GM06990 (cell line): ENCODE data around the gene NFX1.
"Not testable (repeated sequence)": the region's sequence is repeated elsewhere in the genome, so short reads cannot be mapped to it uniquely, and the experiment has no call there.

Experiments
- DNase-seq: peaks from one replicate; pipeline ENCODE4 v3.0.0-alpha.2; 2011; ENCODE audit not compliant: insufficient read length; ENCODE audit errors: extremely low read depth
- H3K27me3 ChIP-seq: replicated peaks from 2 replicates; pipeline ENCODE4 v1.6.0; 2011; ENCODE audit warnings: low read length; ENCODE audit not compliant: control insufficient read depth, insufficient read depth
- H3K36me3 ChIP-seq: 2 replicates; pipeline ENCODE4 v1.5.1; 2011; ENCODE audit warnings: low read length; ENCODE audit not compliant: control insufficient read depth, insufficient read depth
- H3K4me3 ChIP-seq: replicated peaks from 2 replicates; pipeline ENCODE4 v1.5.1; 2011; ENCODE audit warnings: low read depth, mild to moderate bottlenecking, control low read depth, low read length
- TF ChIP-seq, protein P1 (sequence below): IDR thresholded peaks from 2 replicates; pipeline ENCODE4 v1.5.1; 2011; ENCODE audit warnings: low read length, control low read depth, mild to moderate bottlenecking, inconsistent platforms; ENCODE audit not compliant: insufficient read depth, poor library complexity, severe bottlenecking

The NFX1 gene

DNA sequence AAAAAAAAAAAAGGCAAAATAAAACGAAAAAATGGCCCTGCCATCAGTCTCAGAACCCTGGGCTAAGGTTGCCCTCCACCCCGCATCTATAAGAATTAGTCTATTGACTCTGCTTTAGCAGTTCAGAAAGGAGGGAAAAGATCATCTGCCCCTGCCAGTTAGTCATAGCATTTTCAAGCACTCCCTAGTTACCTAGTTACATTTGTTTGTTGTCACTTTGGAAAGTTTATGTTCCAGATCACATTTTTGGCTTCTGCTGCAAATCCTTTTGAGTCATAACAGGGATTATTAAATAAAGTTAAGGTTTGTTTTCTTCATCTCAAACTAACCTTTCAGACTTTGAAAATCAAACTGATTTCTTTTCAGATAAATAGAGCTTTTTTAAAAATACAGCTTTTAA lies 60.0 kb downstream of the NFX1 start:
- H3K27me3 ChIP-seq = no peaks in the 10 kb centered on the region
- DNase-seq = no peak
- H3K36me3 ChIP-seq = peaks cover 20% of the 10 kb centered on the region
- TF ChIP-seq, protein P1, sequence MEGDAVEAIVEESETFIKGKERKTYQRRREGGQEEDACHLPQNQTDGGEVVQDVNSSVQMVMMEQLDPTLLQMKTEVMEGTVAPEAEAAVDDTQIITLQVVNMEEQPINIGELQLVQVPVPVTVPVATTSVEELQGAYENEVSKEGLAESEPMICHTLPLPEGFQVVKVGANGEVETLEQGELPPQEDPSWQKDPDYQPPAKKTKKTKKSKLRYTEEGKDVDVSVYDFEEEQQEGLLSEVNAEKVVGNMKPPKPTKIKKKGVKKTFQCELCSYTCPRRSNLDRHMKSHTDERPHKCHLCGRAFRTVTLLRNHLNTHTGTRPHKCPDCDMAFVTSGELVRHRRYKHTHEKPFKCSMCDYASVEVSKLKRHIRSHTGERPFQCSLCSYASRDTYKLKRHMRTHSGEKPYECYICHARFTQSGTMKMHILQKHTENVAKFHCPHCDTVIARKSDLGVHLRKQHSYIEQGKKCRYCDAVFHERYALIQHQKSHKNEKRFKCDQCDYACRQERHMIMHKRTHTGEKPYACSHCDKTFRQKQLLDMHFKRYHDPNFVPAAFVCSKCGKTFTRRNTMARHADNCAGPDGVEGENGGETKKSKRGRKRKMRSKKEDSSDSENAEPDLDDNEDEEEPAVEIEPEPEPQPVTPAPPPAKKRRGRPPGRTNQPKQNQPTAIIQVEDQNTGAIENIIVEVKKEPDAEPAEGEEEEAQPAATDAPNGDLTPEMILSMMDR = no peak
- H3K4me3 ChIP-seq = no peak overlapping the region

DNA sequence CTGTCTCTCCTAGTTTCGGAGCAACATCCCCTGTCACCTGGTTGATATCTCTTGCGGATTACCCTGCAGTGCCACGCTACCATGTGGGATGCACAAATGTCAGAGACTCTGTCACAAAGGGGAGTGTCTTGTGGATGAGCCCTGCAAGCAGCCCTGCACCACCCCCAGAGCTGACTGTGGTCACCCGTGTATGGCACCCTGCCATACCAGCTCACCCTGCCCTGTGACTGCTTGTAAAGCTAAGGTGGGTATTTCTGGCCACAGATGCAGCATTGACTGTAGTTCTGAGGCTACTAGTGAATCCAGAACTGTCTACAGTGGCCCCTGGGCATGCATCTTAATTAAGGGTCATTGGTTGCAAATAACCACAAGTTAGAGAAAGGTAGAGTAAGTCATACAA lies 61.2 kb downstream of the NFX1 start:
- no peak overlapping the region for H3K4me3 ChIP-seq
- DNase-seq = no peak
- TF ChIP-seq, protein P1 = no peak
- H3K36me3 ChIP-seq = peaks cover 19% of the 10 kb centered on the region
- H3K27me3 ChIP-seq = no peaks in the 10 kb centered on the region

DNA sequence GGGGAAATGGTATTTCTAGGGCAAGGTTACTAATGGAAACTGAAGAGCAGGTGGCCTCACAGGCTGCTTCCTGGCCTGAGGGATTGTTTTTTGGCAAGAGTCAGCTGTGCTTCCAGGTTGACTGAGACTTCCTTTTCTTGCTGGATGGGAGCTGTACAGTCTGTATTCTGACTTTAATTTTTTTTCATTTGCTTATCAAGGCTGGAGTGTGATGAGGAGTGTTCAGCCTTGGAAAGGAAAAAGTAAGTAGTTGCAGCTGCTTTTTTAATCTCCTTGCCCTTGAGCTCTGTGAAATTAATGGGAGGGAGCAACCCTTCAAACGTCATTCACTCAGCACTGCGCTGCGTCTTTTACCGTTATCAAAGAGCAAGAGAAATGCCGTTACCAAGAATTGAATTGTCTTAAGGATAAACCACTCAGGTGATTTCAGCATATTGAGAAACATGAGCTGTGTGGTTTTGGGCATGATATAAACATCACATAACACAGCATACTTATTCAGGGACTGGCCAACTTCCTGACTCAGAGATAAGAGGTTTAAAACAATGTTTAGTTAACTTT lies 64.4 kb downstream of the NFX1 start:
- Histone ChIP-seq H3K27me3 (no peaks in the 10 kb centered on the region), H3K4me3 (no peak overlapping the region), H3K36me3 (peaks cover 12% of the 10 kb centered on the region)
- TF ChIP-seq, protein P1 = no peak
- no peak for DNase-seq

DNA sequence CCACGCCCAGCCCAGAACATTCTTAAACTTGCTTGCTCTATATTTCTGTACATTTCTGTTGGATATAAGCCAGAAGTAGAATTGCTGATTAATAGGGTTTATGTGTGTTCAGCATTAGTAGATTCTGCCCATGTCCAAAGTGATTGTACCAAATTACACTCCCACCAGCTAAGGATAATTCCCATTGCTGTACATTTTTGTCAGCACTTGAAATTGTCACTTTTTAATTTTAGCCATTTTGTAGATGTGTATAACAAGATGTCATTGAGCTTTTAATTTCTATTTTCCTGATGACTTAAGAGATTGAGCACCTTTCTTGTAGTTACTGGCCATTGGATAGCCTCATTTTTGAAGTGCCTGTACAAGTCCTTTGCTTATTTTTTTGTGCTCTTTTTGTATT lies 65.6 kb downstream of the NFX1 start:
- Histone ChIP-seq H3K4me3 (no peak overlapping the region), H3K36me3 (peaks cover 12% of the 10 kb centered on the region), H3K27me3 (no peaks in the 10 kb centered on the region)
- DNase-seq = no peak
- TF ChIP-seq, protein P1 = no peak

DNA sequence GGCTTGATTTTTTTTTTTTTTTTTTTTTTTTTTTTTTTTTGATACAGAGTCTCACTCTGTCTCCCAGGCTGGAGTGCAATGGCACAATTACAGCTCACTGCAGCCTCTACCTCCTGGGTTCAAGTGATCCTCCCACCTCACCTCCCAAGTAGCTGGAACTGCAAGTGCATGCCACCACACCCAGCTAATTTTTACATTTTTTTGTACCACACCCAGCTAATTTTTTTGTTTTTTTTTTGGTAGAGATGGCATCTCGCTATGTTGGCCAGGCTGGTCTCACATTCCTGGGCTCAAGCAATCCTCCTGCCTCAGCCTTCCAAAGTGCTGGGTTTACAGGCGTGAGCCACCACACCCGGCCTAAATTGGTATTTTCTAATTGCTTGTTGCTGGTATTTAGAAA lies 68.3 kb downstream of the NFX1 start:
- H3K27me3 ChIP-seq, H3K4me3 ChIP-seq, H3K36me3 ChIP-seq, DNase-seq: not testable (repeated sequence)

DNA sequence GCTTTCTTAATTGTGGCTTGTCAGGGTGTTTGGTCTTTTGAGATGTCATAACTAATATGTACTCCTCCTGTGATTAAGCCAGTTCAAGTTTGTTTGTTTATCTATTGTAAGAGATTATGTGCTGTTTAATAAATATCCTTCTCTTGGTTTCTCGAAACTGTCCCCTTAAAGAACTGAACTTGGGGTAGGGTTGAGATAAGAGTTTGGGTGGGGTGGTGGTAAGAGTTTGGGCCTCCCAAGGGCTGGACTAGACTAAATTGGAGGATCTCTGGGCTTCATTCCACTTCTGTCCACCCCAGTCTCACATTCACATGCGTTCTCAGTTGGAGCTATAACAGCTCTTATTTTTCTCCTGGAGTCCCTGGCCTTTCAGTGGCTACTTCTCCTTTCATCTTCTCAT lies 73.8 kb downstream of the NFX1 start:
- TF ChIP-seq, protein P1 = no peak
- Histone ChIP-seq H3K4me3 (no peak overlapping the region), H3K36me3 (peaks cover 22% of the 10 kb centered on the region), H3K27me3 (no peaks in the 10 kb centered on the region)
- DNase-seq = no peak

DNA sequence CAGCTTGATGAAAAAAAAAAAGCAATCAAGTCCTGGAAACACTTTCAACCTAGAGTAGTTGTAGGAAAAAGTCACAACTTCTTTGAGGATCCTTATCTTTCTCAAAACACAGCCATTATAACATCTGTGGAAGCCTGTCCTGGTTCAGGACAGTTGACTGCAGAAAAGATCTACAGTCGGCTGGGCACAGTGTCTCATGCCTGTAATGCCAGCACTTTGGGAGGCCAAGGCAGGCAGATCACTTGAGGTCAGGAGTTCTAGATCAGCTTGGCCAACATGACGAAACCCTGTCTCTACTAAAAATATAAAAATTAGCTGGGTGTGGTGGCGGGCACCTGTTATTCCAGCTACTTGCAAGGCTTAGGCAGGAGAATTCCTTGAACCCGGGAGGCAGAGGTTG lies 74.5 kb downstream of the NFX1 start:
- H3K27me3 ChIP-seq, H3K4me3 ChIP-seq, DNase-seq: not testable (repeated sequence)
- H3K36me3 ChIP-seq = peaks cover 22% of the 10 kb centered on the region
